ENCODE data around the gene COL23A1. TPM values are rescaled to one million over a fixed set of nuclear protein-coding genes. Genes with fewer than 3 reads are reported as not detected.

The COL23A1 gene
- total and polyA plus RNA-seq, 2 of the 8 experiments (the other 6 are each of a cell fraction or from before 2014, with no cell fraction given), result 3.1 to 4.7 TPM

GRCh38 chr5:178272591-178272990 lies 317.6 kb downstream of the COL23A1 start (continued):
- TF ChIP-seq CTCF (IDR thresholded peaks at IDR 0.05; ENCODE audit: control extremely low read depth in 1 of 3, insufficient read depth in 1 of 3, low read depth in 1 of 3, low read length in 3 of 3) (no peak), NANOG (IDR thresholded peaks at IDR 0.05; ENCODE audit: insufficient read depth, low read depth, low read length, poor library complexity, severe bottlenecking) (no peak), FOSL1 (IDR thresholded peaks at IDR 0.05; ENCODE audit: insufficient read depth, low read depth, low read length) (no peak), KDM1A (IDR thresholded peaks at IDR 0.05; ENCODE audit: borderline replicate concordance, low read length) (no peak), CEBPB (IDR thresholded peaks at IDR 0.05; ENCODE audit: low read depth, low read length) (no peak), HDAC2 (IDR thresholded peaks at IDR 0.05; ENCODE audit: borderline replicate concordance in 1 of 2, low read depth in 2 of 2, low read length in 2 of 2) (no peak), ATF2 (IDR thresholded peaks at IDR 0.05; ENCODE audit: low read length) (no peak), BRCA1 (IDR thresholded peaks at IDR 0.05; ENCODE audit: low read depth, low read length) (no peak)

Data from H1 (cell line).